A549 (cell line): ENCODE results near the gene NRXN3. TPM values are rescaled to one million over a fixed set of nuclear protein-coding genes. Genes with fewer than 3 reads are reported as not detected.

Experiments used
- ATAC-seq, 2 experiments: fragments of 200-7000 bp in 1 of 2; fragments of >200 bp in 1 of 2; cut with Nextera tagmentation in 1 of 2; cut with Tn5 transposase in 1 of 2; 3 replicates each; pipeline versions ENCODE4 v1.8.0 to v1.9.1; 2018 to 2020; ENCODE audit warnings: mild to moderate bottlenecking in 1 of 2, moderate library complexity in 1 of 2
- CTCF ChIA-PET: fragments of 300-600 bp; sonication (Branson Sonifier 250); formaldehyde crosslinking; extraction: SDS; loops from one replicate; lab custom pipeline; 2021; ENCODE audit warnings: antibody characterized with exemption, inconsistent platforms; lab: Yijun Ruan, JAX
- POLR2A ChIA-PET: fragments of 350-600 bp; formaldehyde crosslinking; extraction: SDS; loops from one replicate; lab custom pipeline; 2021; ENCODE audit warnings: antibody characterized with exemption, inconsistent platforms; lab: Yijun Ruan, JAX
- DNase-seq, 2 experiments: peaks; one replicate each; pipeline versions ENCODE4 v3.0.0 to v3.0.0-alpha.2; 2011 to 2016; ENCODE audit warnings: low read depth in 1 of 2, low spot score in 1 of 2
- FAIRE-seq: peaks from 2 replicates; lab custom pipeline; 2011; peaks lifted over from hg19 to GRCh38; lab: Jason Lieb, UNC
- H3K27ac ChIP-seq, 2 experiments: fragments of >200 bp; sonication (Bioruptor Twin); formaldehyde crosslinking; 3 replicates each; pipeline ENCODE4 v1.5.1; 2016 to 2017
- H3K4me1 ChIP-seq: fragments of >200 bp; sonication (Bioruptor Twin); formaldehyde crosslinking; 3 replicates; pipeline ENCODE4 v1.6.1; 2016
- H3K4me2 ChIP-seq: fragments of >200 bp; sonication (Bioruptor Twin); formaldehyde crosslinking; 3 replicates; pipeline ENCODE4 v1.6.1; 2016
- H3K4me3 ChIP-seq: fragments of >200 bp; sonication (Bioruptor Twin); formaldehyde crosslinking; 3 replicates; pipeline ENCODE4 v1.5.1; 2016
- H3K9me3 ChIP-seq: fragments of >200 bp; sonication (Bioruptor Twin); formaldehyde crosslinking; 3 replicates; pipeline ENCODE4 v1.6.1; 2016
- BHLHE40 ChIP-seq: IDR thresholded peaks from 2 replicates; pipeline ENCODE4 v1.6.1; 2012; ENCODE audit warnings: low read depth, low read length, inconsistent platforms
- CBX2 ChIP-seq: fragments of 200-600 bp; sonication (generic); IDR thresholded peaks from 2 replicates; pipeline ENCODE4 v1.6.1; 2016; ENCODE audit warnings: low read depth, mild to moderate bottlenecking, borderline replicate concordance
- ESRRA ChIP-seq: fragments of 150-350 bp; IDR thresholded peaks from 2 replicates; pipeline ENCODE4 v1.6.1; 2014; ENCODE audit warnings: mild to moderate bottlenecking, low read length, borderline replicate concordance
- FOSB ChIP-seq: fragments of 250-450 bp; sonication (Bioruptor Pico); IDR thresholded peaks from 2 replicates; pipeline ENCODE4 v1.5.0; 2020; ENCODE audit warnings: mild to moderate bottlenecking, moderate library complexity
- FOXS1 ChIP-seq: fragments of 250-450 bp; sonication (Bioruptor Pico); IDR thresholded peaks from 2 replicates; pipeline ENCODE4 v1.5.0; 2020; ENCODE audit warnings: mild to moderate bottlenecking, moderate library complexity
- HDAC2 ChIP-seq: fragments of 200-600 bp; sonication (generic); IDR thresholded peaks from 2 replicates; pipeline ENCODE4 v1.6.1; 2016
- HEYL ChIP-seq: fragments of 250-450 bp; sonication (Bioruptor Pico); IDR thresholded peaks from 2 replicates; pipeline ENCODE4 v1.8.0; 2021; ENCODE audit warnings: mild to moderate bottlenecking, moderate library complexity
- HOXB5 ChIP-seq: fragments of 250-450 bp; sonication (Bioruptor Pico); IDR thresholded peaks from 2 replicates; pipeline ENCODE4 v1.5.0; 2020; ENCODE audit warnings: mild to moderate bottlenecking, moderate library complexity
- JUNB ChIP-seq: fragments of >200 bp; sonication (Bioruptor Twin); formaldehyde crosslinking; IDR thresholded peaks from 2 replicates; pipeline ENCODE4 v1.6.1; 2016
- KDM1A ChIP-seq: fragments of 200-600 bp; sonication (generic); IDR thresholded peaks from 2 replicates; pipeline ENCODE4 v1.6.1; 2016; ENCODE audit warnings: low read depth, mild to moderate bottlenecking
- MAZ ChIP-seq: fragments of 150-350 bp; IDR thresholded peaks from 2 replicates; pipeline ENCODE4 v1.6.1; 2014; ENCODE audit warnings: antibody characterized with exemption, low read depth, low read length, borderline replicate concordance
- NPAS2 ChIP-seq: fragments of 250-450 bp; sonication (Bioruptor Pico); IDR thresholded peaks from 2 replicates; pipeline ENCODE4 v1.8.0; 2022; ENCODE audit warnings: mild to moderate bottlenecking, moderate library complexity, borderline replicate concordance
- NR3C1 ChIP-seq: fragments of >200 bp; sonication (Bioruptor Twin); formaldehyde crosslinking; IDR thresholded peaks from 3 replicates; pipeline ENCODE4 v1.6.1; 2017
- POLR2A ChIP-seq: IDR thresholded peaks from 2 replicates; pipeline ENCODE4 v1.6.1; 2012; ENCODE audit warnings: mild to moderate bottlenecking, low read length
- RAD21 ChIP-seq, 2 experiments: fragments of >200 bp in 1 of 2; sonication (Bioruptor Twin) in 1 of 2; formaldehyde crosslinking in 1 of 2; IDR thresholded peaks in 1 of 2; conservative IDR thresholded peaks in 1 of 2; 2 replicates in 1 of 2; 3 replicates in 1 of 2; pipeline ENCODE4 v1.6.1; 2012 to 2018; ENCODE audit warnings: inconsistent platforms in 1 of 2
- RARB ChIP-seq: fragments of 250-450 bp; sonication (Bioruptor Pico); IDR thresholded peaks from 2 replicates; pipeline ENCODE4 v1.8.0; 2021; ENCODE audit warnings: mild to moderate bottlenecking, moderate library complexity
- RCOR1 ChIP-seq: fragments of 150-350 bp; IDR thresholded peaks from 2 replicates; pipeline ENCODE4 v1.6.1; 2014; ENCODE audit warnings: antibody characterized with exemption, low read length, low read depth
- RNF2 ChIP-seq: fragments of 200-600 bp; sonication (generic); IDR thresholded peaks from 2 replicates; pipeline ENCODE4 v1.6.1; 2016; ENCODE audit warnings: low read depth, mild to moderate bottlenecking, antibody characterized with exemption, moderate library complexity, borderline replicate concordance
- SMC3 ChIP-seq: fragments of >200 bp; sonication (Bioruptor Twin); formaldehyde crosslinking; IDR thresholded peaks from 3 replicates; pipeline ENCODE4 v1.6.1; 2018; ENCODE audit warnings: inconsistent platforms
- SREBF2 ChIP-seq: fragments of 450-650 bp; IDR thresholded peaks from 2 replicates; pipeline ENCODE4 v1.6.1; 2014; ENCODE audit warnings: mild to moderate bottlenecking, moderate library complexity
- ZNF302 ChIP-seq: fragments of 250-450 bp; sonication (Bioruptor Pico); IDR thresholded peaks from 2 replicates; pipeline ENCODE4 v1.9.0; 2021; ENCODE audit warnings: inconsistent platforms, mild to moderate bottlenecking, moderate library complexity
- ZSCAN20 ChIP-seq: fragments of 250-450 bp; sonication (Bioruptor Pico); IDR thresholded peaks from 2 replicates; pipeline ENCODE4 v1.8.0; 2022; ENCODE audit warnings: mild to moderate bottlenecking, moderate library complexity
- WGBS: methylation state at CpG from one replicate; pipeline ENCODE4 v1.1.6; 2017; ENCODE audit errors: missing lambda C conversion rate; 5-methylcytosine and 5-hydroxymethylcytosine counted together
- polyA plus RNA-seq, 4 experiments: library from polyadenylated mRNA; depleted of rRNA in 3 of 4; stranded (reverse); fragments of >200 nt; fragmentation: RNase III in 1 of 4; extraction: RNeasy Plus Mini Kit Qiagen cat#74134 plus additional on column Dnase treatment in 1 of 4; gene quantifications; 2 replicates in 3 of 4; 3 replicates in 1 of 4; pipeline ENCODE4 v1.2.3, GENCODE V29; 2011 to 2017
- TF ChIP-seq, protein P1 (sequence below): IDR thresholded peaks from 2 replicates; pipeline ENCODE4 v1.6.1; 2012
- TF ChIP-seq, protein P2 (sequence below): fragments of 200-600 bp; sonication (generic); IDR thresholded peaks from 2 replicates; pipeline ENCODE4 v1.6.1; 2016; ENCODE audit warnings: antibody characterized with exemption, mild to moderate bottlenecking, moderate library complexity

The NRXN3 gene
- polyA plus RNA-seq, 2 of the 4 experiments (the other 2 are of a cell fraction): 0.62 to 2.3 TPM

DNA sequence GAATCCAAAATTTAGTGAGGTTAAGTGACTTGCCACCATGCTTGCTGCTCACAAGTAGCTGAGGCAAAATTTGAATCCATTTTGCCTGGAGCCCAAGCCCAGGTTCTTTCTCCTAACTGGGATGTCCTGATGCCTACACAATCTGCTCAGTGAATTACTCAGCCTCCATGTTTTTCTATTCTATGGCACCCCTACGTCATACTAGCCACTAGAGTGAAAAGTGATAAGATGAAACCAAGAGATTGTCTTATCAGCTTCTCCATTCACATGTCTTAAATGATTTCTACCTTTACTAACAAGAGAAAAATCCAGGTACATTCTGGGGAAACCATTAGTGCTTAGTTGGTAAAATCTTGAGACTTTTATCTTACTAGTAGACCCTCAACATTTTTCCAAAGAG, 1321.0 kb downstream of the NRXN3 start (continued):
- TF ChIP-seq, protein P1, sequence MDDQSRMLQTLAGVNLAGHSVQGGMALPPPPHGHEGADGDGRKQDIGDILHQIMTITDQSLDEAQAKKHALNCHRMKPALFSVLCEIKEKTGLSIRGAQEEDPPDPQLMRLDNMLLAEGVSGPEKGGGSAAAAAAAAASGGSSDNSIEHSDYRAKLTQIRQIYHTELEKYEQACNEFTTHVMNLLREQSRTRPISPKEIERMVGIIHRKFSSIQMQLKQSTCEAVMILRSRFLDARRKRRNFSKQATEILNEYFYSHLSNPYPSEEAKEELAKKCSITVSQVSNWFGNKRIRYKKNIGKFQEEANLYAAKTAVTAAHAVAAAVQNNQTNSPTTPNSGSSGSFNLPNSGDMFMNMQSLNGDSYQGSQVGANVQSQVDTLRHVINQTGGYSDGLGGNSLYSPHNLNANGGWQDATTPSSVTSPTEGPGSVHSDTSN: no peak
- TF ChIP-seq JUNB: no peak
- no peak for TF ChIP-seq ZSCAN20 (CRISPR knock-in tag)
- no peak for TF ChIP-seq HDAC2
- no peak for TF ChIP-seq SREBF2
- TF ChIP-seq HEYL (CRISPR knock-in tag): no peak

DNA sequence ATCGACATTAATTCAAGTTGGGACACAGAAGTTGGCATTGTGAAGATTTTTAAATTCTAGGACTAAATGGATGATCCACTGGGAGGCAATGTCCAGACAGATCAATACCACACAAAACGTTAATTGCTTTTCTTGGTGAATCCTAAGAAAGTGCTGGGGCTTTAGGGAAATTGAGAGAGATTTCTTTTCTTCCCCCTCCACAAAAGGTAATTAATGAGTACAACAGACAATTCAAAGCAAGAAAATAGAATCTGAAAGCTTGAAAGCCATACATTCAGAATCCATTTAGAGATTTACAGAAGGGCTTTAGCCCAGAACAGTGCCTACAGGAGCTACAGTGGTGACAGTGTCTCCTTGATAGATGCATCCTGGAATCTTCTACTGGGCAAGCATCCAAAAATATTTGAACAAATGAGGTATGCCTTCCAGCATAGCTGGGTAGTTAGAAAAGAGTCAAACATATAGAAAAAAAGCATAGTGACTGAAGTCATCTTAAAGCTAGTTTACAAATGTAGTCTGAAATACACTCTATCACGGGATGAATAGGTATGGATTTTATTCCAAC, 1323.0 kb downstream of the NRXN3 start:
- 11% methylated on average over 3 of the region's 3 CpGs for WGBS
- no peak for FAIRE-seq
- TF ChIP-seq BHLHE40 (no peak), RAD21 (conservative IDR thresholded peaks at IDR 0.05 in 1 of 2, IDR thresholded peaks at IDR 0.05 in 1 of 2) (no peak), RCOR1 (no peak), SMC3 (no peak), NR3C1 (no peak), FOSB (CRISPR knock-in tag) (no peak), JUNB (no peak)
- TF ChIP-seq, protein P1: no peak
- no peak overlapping the region for H3K4me3 ChIP-seq
- H3K27ac ChIP-seq: no peak overlapping the region
- POLR2A ChIA-PET: no interaction called here
- H3K4me2 ChIP-seq: no peak overlapping the region
- no peak for DNase-seq
- ATAC-seq: no peak
- CTCF ChIA-PET: no interaction called here
- H3K4me1 ChIP-seq: no peaks in the 10 kb centered on the region
- no peaks in the 10 kb centered on the region for H3K9me3 ChIP-seq

DNA sequence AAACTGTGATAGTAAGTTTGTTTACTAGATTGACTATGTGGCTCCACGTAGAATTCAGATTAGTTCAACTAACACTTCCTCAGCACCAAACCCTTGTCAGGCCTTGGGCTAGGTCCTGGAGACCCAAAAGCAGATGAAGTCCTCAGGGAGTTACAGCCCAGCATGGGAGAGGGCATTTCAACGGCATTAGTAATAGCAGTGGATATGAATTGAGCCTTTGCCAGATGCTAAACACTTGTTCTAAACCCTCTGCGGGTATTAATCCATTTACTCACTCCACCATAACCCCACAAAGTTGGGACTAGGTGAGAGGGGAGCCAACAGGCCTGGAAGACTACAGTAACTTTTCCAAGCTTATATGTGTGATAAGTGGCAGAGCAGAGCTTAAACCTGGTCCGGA, 1326.5 kb downstream of the NRXN3 start:
- ChIA-PET CTCF (no interaction called here), POLR2A (no interaction called here)
- H3K4me3 ChIP-seq: no peak overlapping the region
- DNase-seq (no peak), ATAC-seq (no peak), FAIRE-seq (no peak)
- H3K4me2 ChIP-seq: no peak overlapping the region
- H3K27ac ChIP-seq: no peak overlapping the region
- no peaks in the 10 kb centered on the region for H3K4me1 ChIP-seq
- no peaks in the 10 kb centered on the region for H3K9me3 ChIP-seq
- WGBS: 32% methylated on average over 4 of the region's 4 CpGs
- TF ChIP-seq HOXB5 (CRISPR knock-in tag) (no peak), NPAS2 (CRISPR knock-in tag) (no peak), ESRRA (no peak), ZNF302 (CRISPR knock-in tag) (no peak), MAZ (no peak), FOSB (CRISPR knock-in tag) (no peak), RNF2 (no peak), POLR2A (no peak), KDM1A (no peak), FOXS1 (CRISPR knock-in tag) (no peak), ZSCAN20 (CRISPR knock-in tag) (no peak), CBX2 (no peak), RARB (CRISPR knock-in tag) (no peak)
- TF ChIP-seq, protein P2, sequence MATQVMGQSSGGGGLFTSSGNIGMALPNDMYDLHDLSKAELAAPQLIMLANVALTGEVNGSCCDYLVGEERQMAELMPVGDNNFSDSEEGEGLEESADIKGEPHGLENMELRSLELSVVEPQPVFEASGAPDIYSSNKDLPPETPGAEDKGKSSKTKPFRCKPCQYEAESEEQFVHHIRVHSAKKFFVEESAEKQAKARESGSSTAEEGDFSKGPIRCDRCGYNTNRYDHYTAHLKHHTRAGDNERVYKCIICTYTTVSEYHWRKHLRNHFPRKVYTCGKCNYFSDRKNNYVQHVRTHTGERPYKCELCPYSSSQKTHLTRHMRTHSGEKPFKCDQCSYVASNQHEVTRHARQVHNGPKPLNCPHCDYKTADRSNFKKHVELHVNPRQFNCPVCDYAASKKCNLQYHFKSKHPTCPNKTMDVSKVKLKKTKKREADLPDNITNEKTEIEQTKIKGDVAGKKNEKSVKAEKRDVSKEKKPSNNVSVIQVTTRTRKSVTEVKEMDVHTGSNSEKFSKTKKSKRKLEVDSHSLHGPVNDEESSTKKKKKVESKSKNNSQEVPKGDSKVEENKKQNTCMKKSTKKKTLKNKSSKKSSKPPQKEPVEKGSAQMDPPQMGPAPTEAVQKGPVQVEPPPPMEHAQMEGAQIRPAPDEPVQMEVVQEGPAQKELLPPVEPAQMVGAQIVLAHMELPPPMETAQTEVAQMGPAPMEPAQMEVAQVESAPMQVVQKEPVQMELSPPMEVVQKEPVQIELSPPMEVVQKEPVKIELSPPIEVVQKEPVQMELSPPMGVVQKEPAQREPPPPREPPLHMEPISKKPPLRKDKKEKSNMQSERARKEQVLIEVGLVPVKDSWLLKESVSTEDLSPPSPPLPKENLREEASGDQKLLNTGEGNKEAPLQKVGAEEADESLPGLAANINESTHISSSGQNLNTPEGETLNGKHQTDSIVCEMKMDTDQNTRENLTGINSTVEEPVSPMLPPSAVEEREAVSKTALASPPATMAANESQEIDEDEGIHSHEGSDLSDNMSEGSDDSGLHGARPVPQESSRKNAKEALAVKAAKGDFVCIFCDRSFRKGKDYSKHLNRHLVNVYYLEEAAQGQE: no peak
- TF ChIP-seq, protein P1: no peak
